ENCODE results near the gene DENND1A. TPM values are rescaled to one million over a fixed set of nuclear protein-coding genes. Genes with fewer than 3 reads are reported as not detected.

DENND1A gene
- total RNA-seq, 1 experiment from 2014 or later: 50.1 TPM

DNA sequence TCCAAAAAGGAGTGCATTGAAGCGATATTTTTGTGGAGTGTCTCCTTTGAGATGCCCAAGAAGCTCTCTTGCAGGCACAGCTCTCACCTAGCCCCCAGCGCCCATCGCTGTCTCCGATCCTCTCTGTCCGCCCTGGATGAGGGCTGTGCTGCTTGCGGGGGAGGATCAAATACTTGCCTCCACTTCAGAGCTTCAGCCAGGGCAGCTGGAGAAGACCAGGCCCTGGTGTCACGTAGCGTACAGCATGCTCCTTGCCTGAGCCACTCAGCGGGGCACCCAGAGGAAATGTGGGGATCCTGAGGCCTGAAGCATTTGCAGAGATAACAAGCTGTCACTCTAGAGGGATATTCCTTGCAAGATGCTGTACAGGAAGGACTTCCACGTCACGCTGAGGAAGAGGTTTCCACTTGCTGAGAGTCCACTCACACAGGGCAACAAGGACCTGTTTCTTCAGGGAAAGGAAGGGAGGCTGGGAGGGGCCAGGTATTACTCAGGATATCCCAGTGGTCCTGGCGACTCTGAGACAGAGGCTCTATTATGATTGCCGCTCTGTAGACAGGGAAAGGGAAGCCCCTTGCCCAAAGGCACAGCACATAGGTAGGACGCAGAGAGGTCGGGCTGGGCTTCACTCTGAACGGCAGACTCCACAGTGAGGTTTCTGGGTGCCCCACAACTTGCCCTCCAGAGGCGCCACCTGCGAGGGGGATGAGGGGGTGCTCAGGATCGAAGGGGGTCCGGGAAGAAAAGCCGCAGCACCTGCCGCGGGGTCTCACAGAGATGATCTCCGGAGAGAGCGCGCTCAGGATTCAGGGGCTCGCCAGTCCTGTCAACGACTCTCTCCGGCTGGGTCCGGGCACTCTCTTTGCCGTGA, 510.0 kb downstream of the DENND1A start:
- H3K9me3 ChIP-seq (ENCODE audit: low read length): no peaks in the 10 kb centered on the region
- H3K27ac ChIP-seq (ENCODE audit: low read length): no peak overlapping the region
- H3K36me3 ChIP-seq (ENCODE audit: insufficient read depth, low read length): no peaks in the 10 kb centered on the region
- H3K9me2 ChIP-seq (replicated peaks; ENCODE audit: insufficient read depth, low read length): no peaks in the 10 kb centered on the region
- no peak for DNase-seq
- no peak overlapping the region for H3K4me3 ChIP-seq (ENCODE audit: low read length)
- H3K27me3 ChIP-seq (ENCODE audit: low read length): no peaks in the 10 kb centered on the region
- H3K4me1 ChIP-seq (ENCODE audit: low read length): no peaks in the 10 kb centered on the region
- no peaks in the 10 kb centered on the region for H4K20me1 ChIP-seq (ENCODE audit: insufficient read depth, low read depth, low read length)
- no peak overlapping the region for H2AFZ ChIP-seq (ENCODE audit: low read length)
- no peaks in the 10 kb centered on the region for H3K79me2 ChIP-seq (ENCODE audit: low read length)
- no peak overlapping the region for H3K4me2 ChIP-seq (ENCODE audit: low read depth, low read length, poor library complexity, severe bottlenecking)
- H3K9ac ChIP-seq (ENCODE audit: low read length): no peak overlapping the region

DNA sequence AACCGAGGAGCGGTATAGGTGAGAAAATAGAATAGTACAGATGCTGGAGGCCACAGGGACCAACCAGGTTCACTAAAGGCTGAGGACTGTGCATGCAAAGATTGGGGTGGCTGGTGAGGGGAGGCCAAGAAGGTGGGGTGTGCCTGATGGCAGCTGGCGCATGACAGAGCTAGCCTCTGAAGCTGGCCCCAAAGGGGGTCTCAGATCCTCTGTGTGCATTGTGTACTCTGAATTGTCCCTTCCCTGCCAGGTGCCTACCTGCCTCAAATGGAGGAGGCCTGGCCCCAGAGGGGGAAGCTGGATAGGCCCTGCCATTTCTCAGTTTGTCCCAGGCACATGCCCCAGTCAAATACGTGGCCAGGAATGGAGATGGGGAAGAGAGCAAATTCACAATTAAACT, 510.8 kb downstream of the DENND1A start:
- no peaks in the 10 kb centered on the region for H3K27me3 ChIP-seq (ENCODE audit: low read length)
- H3K9me3 ChIP-seq (ENCODE audit: low read length): no peaks in the 10 kb centered on the region
- H3K36me3 ChIP-seq (ENCODE audit: insufficient read depth, low read length): no peaks in the 10 kb centered on the region
- H2AFZ ChIP-seq (ENCODE audit: low read length): no peak overlapping the region
- no peaks in the 10 kb centered on the region for H4K20me1 ChIP-seq (ENCODE audit: insufficient read depth, low read depth, low read length)
- H3K27ac ChIP-seq (ENCODE audit: low read length): no peak overlapping the region
- no peak for DNase-seq
- H3K4me3 ChIP-seq (ENCODE audit: low read length): no peak overlapping the region
- no peak overlapping the region for H3K9ac ChIP-seq (ENCODE audit: low read length)
- no peaks in the 10 kb centered on the region for H3K79me2 ChIP-seq (ENCODE audit: low read length)
- no peaks in the 10 kb centered on the region for H3K4me1 ChIP-seq (ENCODE audit: low read length)
- H3K9me2 ChIP-seq (replicated peaks; ENCODE audit: insufficient read depth, low read length): no peaks in the 10 kb centered on the region
- no peak overlapping the region for H3K4me2 ChIP-seq (ENCODE audit: low read depth, low read length, poor library complexity, severe bottlenecking)

GRCh38 chr9:123418506-123418905, 511.4 kb downstream of the DENND1A start:
- no peak overlapping the region for H2AFZ ChIP-seq (ENCODE audit: low read length)
- H4K20me1 ChIP-seq (ENCODE audit: insufficient read depth, low read depth, low read length): no peaks in the 10 kb centered on the region
- H3K27ac ChIP-seq (ENCODE audit: low read length): no peak overlapping the region
- no peaks in the 10 kb centered on the region for H3K4me1 ChIP-seq (ENCODE audit: low read length)
- H3K9me2 ChIP-seq (replicated peaks; ENCODE audit: insufficient read depth, low read length): no peaks in the 10 kb centered on the region
- no peaks in the 10 kb centered on the region for H3K36me3 ChIP-seq (ENCODE audit: insufficient read depth, low read length)
- no peak overlapping the region for H3K4me2 ChIP-seq (ENCODE audit: low read depth, low read length, poor library complexity, severe bottlenecking)
- H3K9me3 ChIP-seq (ENCODE audit: low read length): no peaks in the 10 kb centered on the region
- DNase-seq: no peak
- no peaks in the 10 kb centered on the region for H3K79me2 ChIP-seq (ENCODE audit: low read length)
- no peak overlapping the region for H3K9ac ChIP-seq (ENCODE audit: low read length)
- H3K4me3 ChIP-seq (ENCODE audit: low read length): no peak overlapping the region
- H3K27me3 ChIP-seq (ENCODE audit: low read length): no peaks in the 10 kb centered on the region

- DNase-seq: no peak
- no peaks in the 10 kb centered on the region for H3K9me3 ChIP-seq (ENCODE audit: low read length)
- H3K4me3 ChIP-seq (ENCODE audit: low read length): no peak overlapping the region
- H3K9ac ChIP-seq (ENCODE audit: low read length): no peak overlapping the region
- no peak overlapping the region for H3K4me2 ChIP-seq (ENCODE audit: low read depth, low read length, poor library complexity, severe bottlenecking)
- H3K27ac ChIP-seq (ENCODE audit: low read length): no peak overlapping the region
- no peaks in the 10 kb centered on the region for H3K9me2 ChIP-seq (replicated peaks; ENCODE audit: insufficient read depth, low read length)
- no peaks in the 10 kb centered on the region for H3K27me3 ChIP-seq (ENCODE audit: low read length)
- no peaks in the 10 kb centered on the region for H3K79me2 ChIP-seq (ENCODE audit: low read length)
- no peaks in the 10 kb centered on the region for H3K36me3 ChIP-seq (ENCODE audit: insufficient read depth, low read length)
- no peaks in the 10 kb centered on the region for H4K20me1 ChIP-seq (ENCODE audit: insufficient read depth, low read depth, low read length)
- H2AFZ ChIP-seq (ENCODE audit: low read length): no peak overlapping the region
- H3K4me1 ChIP-seq (ENCODE audit: low read length): no peaks in the 10 kb centered on the region
These were observed 511.9 kb downstream of the DENND1A start for GRCh38 chr9:123418052-123418430.

DNA sequence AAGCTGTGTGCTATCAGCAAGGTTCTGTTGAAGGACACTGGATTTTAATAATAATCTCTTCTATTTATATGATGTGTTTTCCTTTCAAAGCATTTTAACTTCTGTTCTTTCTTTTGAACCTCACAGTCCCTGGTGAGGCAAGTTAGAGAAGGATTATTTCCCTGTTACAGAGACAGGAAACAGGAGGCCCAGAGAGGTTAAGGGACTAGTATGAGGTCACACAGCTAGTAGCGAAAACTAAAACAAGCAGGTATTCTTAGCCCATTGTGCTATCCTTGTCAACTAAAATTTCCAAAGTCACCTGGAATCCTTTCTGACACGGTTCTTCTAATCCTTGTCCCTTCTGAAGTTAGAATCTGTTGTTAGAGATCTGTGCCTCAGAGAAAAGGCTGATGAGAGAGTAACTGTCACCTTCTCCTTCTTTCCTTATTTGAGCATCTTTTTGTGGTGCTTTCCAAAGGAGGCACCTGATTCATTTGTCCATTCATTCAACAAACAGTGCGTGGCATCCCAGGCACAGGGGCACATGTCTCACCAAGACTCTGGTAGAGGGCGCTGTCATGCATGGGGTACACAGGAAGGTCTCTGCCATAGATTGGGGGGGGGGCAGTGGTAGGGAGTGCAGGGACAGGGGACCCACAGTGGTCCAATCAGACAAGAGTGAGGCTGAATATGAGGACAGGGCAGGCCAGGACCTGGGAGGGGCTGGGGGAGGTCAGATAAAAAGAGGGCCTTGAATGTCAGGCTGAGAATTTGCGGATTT, 512.5 kb downstream of the DENND1A start:
- Histone ChIP-seq H3K27ac (ENCODE audit: low read length) (no peak overlapping the region), H2AFZ (ENCODE audit: low read length) (no peak overlapping the region), H3K4me3 (ENCODE audit: low read length) (no peak overlapping the region), H4K20me1 (ENCODE audit: insufficient read depth, low read depth, low read length) (no peaks in the 10 kb centered on the region), H3K4me1 (ENCODE audit: low read length) (no peaks in the 10 kb centered on the region), H3K9me3 (ENCODE audit: low read length) (no peaks in the 10 kb centered on the region), H3K9ac (ENCODE audit: low read length) (no peak overlapping the region), H3K4me2 (ENCODE audit: low read depth, low read length, poor library complexity, severe bottlenecking) (no peak overlapping the region), H3K79me2 (ENCODE audit: low read length) (no peaks in the 10 kb centered on the region), H3K9me2 (replicated peaks; ENCODE audit: insufficient read depth, low read length) (no peaks in the 10 kb centered on the region), H3K36me3 (ENCODE audit: insufficient read depth, low read length) (no peaks in the 10 kb centered on the region), H3K27me3 (ENCODE audit: low read length) (no peaks in the 10 kb centered on the region)
- DNase-seq: no peak

GRCh38 chr9:123416176-123416575, 513.8 kb downstream of the DENND1A start:
- H3K9ac ChIP-seq (ENCODE audit: low read length): no peak overlapping the region
- H4K20me1 ChIP-seq (ENCODE audit: insufficient read depth, low read depth, low read length): no peaks in the 10 kb centered on the region
- H3K4me3 ChIP-seq (ENCODE audit: low read length): no peak overlapping the region
- no peak overlapping the region for H3K27ac ChIP-seq (ENCODE audit: low read length)
- no peaks in the 10 kb centered on the region for H3K9me3 ChIP-seq (ENCODE audit: low read length)
- no peaks in the 10 kb centered on the region for H3K36me3 ChIP-seq (ENCODE audit: insufficient read depth, low read length)
- no peak overlapping the region for H2AFZ ChIP-seq (ENCODE audit: low read length)
- H3K27me3 ChIP-seq (ENCODE audit: low read length): no peaks in the 10 kb centered on the region
- no peak overlapping the region for H3K4me2 ChIP-seq (ENCODE audit: low read depth, low read length, poor library complexity, severe bottlenecking)
- DNase-seq: no peak
- H3K9me2 ChIP-seq (replicated peaks; ENCODE audit: insufficient read depth, low read length): no peaks in the 10 kb centered on the region
- H3K79me2 ChIP-seq (ENCODE audit: low read length): no peaks in the 10 kb centered on the region
- H3K4me1 ChIP-seq (ENCODE audit: low read length): no peaks in the 10 kb centered on the region

- H3K27ac ChIP-seq (ENCODE audit: low read length): no peak overlapping the region
- H3K79me2 ChIP-seq (ENCODE audit: low read length): no peaks in the 10 kb centered on the region
- no peak overlapping the region for H2AFZ ChIP-seq (ENCODE audit: low read length)
- DNase-seq: no peak
- no peaks in the 10 kb centered on the region for H3K9me2 ChIP-seq (replicated peaks; ENCODE audit: insufficient read depth, low read length)
- no peak overlapping the region for H3K4me2 ChIP-seq (ENCODE audit: low read depth, low read length, poor library complexity, severe bottlenecking)
- no peak overlapping the region for H3K4me3 ChIP-seq (ENCODE audit: low read length)
- H3K4me1 ChIP-seq (ENCODE audit: low read length): no peaks in the 10 kb centered on the region
- H3K9me3 ChIP-seq (ENCODE audit: low read length): no peaks in the 10 kb centered on the region
- no peaks in the 10 kb centered on the region for H4K20me1 ChIP-seq (ENCODE audit: insufficient read depth, low read depth, low read length)
- no peaks in the 10 kb centered on the region for H3K36me3 ChIP-seq (ENCODE audit: insufficient read depth, low read length)
- no peak overlapping the region for H3K9ac ChIP-seq (ENCODE audit: low read length)
- H3K27me3 ChIP-seq (ENCODE audit: low read length): no peaks in the 10 kb centered on the region
These were observed 514.7 kb downstream of the DENND1A start for GRCh38 chr9:123414936-123415930.

All from Karpas-422 (cell line).